Measurements from ENCODE around the gene DMWD.

DMWD gene, protein sequence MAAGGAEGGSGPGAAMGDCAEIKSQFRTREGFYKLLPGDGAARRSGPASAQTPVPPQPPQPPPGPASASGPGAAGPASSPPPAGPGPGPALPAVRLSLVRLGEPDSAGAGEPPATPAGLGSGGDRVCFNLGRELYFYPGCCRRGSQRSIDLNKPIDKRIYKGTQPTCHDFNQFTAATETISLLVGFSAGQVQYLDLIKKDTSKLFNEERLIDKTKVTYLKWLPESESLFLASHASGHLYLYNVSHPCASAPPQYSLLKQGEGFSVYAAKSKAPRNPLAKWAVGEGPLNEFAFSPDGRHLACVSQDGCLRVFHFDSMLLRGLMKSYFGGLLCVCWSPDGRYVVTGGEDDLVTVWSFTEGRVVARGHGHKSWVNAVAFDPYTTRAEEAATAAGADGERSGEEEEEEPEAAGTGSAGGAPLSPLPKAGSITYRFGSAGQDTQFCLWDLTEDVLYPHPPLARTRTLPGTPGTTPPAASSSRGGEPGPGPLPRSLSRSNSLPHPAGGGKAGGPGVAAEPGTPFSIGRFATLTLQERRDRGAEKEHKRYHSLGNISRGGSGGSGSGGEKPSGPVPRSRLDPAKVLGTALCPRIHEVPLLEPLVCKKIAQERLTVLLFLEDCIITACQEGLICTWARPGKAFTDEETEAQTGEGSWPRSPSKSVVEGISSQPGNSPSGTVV

DNA sequence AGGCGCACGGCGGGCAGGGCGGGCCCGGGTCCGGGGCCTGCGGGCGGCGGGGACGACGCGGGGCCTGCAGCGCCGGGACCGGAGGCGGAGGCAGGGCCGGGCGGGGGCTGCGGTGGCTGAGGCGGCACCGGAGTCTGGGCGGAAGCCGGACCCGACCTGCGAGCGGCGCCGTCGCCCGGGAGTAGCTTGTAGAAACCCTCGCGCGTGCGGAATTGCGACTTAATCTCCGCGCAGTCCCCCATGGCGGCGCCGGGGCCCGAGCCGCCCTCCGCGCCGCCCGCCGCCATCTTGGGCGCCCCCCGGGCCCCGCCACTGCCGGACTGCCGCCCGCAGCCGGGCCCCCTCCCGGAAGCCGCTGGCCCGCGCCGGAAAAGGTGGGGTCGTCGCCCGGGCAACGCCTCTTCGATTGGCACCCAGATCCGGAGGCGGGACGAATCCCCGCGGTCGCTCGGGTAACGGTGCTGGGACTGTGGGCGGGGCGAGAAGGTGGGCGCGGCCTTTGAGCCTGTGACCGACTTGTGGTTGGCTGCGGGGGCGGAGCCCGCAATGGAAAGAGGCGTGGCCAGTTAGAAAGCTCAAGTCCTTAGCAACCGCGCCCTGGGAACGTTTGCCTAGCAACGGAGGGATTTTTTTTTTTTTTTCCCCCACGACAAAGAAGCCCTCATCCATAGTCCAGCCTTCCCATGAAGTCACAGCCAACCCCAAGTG is at the start of gene DMWD:
Gene DMWD (minus strand): TSS at position 376 of the 708 bp plus-strand sequence. CDS start 89 bp downstream, at position 287.
- peak; percentile 99 for DNase-seq

DNA sequence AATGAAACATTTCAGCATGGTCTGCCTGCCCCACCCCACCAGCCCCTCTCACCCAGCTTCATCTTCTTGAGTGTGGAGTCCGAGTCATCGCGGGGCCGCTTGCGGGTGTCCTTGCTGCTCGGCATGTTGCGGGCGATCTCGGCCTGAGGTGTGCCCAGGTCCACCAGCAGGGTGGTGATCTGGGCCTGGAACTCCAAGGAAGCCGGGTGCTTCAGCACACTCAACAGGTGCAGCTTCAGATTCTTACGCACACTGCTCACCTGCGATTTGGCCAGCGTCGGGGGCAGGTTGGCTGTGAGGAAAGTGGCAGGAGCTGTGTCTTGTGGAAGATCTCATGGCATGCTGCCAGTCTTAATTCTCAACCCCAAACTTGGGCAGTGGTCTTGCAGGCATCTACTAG is 49.6 kb upstream of the DMWD start:
- no peak for DNase-seq

DNA sequence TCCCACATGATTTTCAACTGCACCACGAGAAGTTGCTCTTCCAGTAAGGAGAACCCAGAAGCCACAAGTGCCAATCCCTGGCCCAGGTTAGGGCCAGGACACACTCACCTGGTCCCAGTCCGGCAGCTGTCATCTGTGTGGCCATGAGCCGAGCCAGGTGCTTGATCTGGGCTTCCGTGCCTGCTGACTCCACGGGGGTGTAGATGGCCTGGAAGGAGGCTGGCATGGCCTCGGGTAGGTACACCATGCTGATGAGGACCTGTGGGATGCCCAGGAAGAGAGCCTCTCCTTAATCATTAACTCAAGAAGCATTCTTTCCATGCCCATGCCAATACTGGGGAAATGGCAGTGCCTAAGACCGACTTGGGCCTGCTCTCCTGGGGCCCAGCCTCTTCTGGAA is 42.3 kb upstream of the DMWD start:
- no peak for DNase-seq

DNA sequence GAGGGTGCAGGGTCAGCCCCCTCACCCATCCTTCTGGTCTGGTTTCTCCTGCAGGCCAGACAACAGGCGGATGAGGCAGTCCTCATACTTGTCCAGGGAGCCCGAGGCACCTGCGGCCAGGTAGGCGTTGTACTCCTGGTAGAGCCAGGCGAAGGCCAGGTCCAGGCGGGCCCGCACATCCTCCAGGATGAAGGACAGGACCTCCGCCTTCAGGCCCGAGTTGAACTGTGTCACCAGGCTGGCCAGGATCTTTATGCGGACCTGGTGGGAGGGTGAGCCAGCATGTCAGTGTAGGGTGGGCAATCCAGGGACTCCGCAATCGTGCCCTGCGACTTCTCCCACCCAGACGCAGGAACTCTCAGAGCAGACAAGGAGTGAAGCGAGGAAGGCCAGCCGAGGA is 36.3 kb upstream of the DMWD start:
- DNase-seq = no peak

DNA sequence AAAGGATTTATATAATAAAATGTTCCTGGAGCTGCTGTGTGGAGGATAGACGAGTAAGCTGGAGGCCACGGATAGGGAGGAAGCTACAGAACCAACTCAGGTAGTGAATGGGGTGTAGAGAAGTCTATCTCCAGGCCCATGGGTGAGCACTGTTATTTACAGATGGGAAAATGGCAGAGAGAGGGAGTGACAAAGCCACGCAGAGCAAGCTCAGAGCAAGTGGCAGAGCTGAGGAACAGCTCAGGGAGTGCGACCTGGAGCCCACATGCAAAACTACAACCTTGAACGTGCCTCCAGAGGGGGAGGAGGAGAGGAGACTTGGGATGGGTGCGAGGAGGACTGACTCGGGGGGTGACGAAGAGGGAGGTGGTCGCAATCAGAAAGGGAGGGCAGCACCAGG is 35.9 kb upstream of the DMWD start:
- no peak for DNase-seq

DNA sequence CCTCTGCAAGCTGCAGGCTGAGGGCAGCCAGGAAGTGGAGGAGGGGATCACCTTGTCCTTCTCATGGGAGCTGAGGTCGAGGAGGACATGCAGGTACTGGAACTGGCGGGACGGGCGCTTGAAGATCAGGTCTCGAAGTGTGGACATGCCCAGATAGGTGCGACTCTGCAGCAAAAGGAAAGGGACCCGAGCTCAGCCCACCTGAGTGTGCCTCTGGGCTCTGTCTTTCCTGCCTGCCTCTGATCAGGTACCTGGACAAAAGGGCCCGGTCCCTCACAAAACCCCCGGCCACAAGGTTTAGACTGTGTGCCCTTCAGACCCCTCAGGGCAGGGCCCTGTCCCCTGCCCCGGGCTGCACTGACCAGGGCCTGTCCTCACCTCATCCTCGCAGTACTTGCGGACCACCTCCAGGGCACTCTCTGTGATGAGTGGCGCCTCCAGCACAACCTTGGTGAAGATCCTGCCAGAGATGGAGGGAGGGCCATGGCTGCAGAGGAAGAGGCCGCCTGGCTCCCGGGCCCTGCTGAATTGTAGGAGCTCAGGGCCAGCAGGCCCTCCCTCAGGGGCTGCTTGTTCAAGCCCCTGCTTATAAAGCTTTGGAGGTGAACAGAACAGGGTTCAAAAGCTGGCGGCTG is 34.9 kb upstream of the DMWD start:
- no peak for DNase-seq

DNA sequence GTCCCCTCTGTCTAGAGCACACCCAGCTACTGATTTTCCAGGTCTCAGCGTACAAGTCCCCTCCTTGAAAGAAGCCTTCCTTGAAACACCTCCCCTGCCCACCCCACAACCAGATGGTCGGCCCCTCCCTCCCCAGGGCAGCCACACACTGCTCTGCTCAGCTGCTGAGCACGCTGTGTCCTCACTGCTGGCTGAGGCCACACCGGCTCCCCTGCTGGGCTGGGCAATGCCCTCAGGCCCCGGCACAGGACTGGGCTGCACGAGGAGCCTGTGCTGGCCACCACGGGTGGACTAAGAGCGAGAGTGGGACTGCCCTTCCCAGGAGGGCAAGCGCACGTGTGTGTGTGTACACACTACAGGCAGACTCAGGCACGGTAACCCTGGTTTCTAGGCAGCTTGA is 34.3 kb upstream of the DMWD start:
- no peak for DNase-seq

DNA sequence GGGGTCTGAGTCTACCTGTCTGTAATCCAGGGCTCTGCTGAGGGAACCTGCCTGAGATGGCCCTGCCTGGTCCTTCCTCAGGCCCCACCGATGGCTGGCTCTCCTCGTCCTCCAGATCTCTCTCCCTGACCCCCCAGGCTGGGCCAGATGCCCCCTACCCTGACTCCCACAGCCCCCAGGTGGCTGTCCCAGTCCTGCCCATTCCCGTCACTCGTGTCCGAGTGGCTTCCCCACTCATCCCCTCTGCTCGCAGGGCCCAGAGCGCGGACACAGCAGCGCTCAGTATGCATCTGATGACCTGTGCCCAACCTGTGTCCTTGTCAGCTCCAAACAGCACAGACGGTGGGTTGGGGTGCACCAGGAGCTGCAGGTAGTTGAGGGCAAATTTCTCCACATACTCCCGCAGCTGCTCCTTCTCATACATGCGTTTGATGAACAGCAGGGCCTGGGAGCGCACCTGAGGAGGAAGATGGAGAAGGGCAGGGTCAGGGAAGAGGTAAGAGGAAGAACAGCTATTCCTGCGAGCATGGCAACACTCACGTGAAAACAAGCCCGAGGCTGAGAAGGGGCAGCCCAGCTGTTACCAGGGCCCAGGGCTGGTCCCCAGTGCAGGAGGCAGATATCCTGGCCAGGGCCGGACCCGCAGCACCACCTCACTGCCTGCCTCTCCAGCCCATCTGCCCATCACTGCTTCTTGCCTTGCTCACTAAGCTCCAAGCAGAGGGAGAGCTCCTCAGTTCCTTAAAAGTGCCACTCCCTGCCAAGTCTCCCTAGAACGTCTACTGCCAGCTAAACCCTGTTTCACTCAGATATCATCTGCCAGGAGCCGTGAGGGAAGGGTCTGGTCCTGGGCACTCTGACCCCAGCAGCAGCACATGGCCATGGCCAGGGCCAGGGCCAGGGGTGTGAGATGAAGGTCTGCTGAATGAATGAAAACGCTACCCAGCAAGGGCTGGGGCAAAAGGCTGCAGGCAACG is 33.6 kb upstream of the DMWD start:
- DNase-seq = no peak

DNA sequence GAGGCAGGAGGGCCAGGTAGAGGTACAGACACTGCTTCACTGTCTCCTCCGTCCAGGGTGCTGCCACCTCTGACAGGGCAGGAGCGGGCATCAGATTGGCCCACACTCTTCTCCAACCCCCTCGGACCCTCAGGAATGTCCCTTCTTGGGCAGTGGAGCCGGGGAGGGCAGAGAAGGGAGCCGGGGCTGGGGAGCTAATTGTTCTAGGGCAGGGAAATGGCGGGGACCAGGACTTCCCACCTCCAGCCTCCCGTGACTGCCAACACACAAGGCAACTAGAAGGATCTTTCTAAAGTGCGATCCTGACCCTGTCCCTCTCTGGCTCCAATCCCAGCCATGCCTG is 32.6 kb upstream of the DMWD start:
- no peak for DNase-seq

DNA sequence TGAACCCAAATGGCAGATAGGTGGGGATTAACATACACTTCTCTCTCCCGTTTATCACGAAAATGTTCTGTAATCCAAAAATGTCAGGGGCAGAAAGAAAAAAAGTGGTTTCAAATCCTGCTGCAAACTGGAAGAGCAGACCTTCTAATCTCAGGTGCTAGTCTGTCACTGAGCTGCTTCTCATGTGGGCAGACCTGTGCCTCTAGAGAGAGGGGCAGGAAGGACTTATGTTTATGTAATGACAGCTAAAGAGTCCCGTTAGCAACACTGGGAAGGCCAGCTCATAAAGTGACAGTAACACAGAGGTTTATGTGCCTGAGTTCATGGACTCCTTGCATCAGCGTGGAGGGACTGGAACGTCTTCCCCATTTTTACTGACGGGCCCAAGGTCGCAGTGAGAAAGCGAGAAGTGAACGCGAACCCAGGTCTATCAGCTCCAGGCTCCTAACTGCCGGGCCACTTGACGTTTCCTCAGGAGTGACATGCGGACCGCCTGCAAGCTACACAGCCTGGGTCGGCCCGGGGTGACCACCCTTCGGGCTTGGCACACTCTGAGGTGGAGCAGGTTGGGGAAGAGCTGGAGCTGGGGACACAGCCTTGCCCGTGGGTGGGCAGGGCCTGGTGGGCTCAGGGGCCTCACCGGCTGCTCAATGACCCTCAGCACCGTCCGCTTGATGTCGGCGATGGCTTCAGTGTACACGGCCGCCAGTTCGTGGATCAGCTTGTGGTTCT is 32.1 kb upstream of the DMWD start:
- DNase-seq = no peak

DNA sequence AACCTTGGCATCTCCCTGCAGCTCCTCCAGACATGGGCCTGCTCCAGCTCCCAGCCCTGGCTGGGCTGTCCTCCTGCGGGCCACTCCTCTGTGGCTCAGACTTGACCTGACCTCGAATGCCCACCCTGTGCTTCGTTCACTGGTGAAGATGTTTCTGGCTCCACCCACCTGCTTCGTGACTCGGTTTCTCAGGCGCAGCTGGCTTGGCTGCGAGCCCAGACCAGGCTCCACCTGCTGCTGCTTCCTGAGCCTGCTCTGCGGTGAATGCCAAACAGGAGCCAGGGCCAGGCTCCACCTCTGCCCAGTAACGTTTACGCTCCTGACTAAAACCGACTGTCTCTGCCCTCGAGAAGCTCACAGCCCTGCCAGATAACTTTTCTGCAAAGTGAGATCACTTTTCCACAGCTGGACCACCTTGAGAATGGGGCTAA is 31.4 kb upstream of the DMWD start:
- DNase-seq = no peak

DNA sequence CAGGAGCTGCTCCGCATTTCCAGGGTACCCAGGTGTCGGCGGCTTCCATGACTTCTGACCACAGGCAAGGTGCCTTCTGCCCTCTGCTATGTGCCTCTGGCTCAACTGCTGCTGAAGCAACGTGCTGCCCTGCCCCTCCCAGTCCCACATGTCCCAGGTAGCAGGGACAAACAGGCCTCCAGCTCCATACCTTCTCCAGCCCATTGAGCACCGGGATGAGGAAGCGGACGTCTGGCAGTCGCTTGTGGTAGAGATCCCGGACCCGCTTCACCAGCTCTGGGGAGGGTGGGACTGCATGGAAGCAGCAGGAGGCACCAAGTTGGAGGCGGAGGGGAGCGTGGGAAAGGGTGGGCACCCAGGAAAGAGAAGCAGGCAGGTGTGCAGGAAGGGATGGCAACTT is 30.5 kb upstream of the DMWD start:
- no peak for DNase-seq

DNA sequence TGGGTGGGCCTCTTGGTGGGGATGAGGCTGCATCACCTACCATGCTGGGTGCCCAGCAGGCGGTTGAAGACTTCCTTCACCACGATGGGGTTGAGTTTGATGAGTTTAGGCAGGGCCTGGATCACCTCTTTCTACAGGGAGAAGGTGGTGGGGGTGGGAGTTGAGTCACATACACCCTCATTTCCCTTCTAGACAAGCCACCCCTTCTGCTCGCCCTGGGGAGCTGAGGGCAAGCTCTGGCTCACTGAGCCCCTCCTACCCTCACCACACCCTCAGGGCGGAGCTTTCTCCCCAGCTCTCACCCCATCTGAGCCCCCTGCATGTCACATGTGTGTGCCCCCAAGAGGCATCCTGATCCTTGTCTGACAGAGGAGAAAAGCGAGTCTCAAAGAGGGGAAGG is 30.1 kb upstream of the DMWD start:
- no peak for DNase-seq

DNA sequence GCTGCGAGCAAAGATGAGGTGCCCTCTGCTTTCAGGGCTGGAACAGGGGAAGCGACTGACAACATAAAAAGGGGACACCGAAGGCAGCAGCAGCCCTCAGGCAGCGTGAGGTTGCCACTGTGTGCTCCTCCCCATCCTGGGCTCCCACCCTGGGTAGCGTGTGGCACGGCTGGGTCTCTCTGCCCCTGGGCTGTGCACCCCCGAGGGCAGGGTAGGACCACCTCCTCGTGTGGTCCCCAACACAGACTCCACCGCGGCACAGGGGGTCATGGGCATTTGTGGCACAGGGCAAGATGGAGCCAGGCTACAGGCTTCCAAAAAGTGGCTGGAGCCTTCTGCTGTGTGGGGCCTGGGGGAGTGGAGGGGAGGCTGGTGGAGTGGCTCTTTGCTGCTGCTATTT is 28.9 kb upstream of the DMWD start:
- no peak for DNase-seq

DNA sequence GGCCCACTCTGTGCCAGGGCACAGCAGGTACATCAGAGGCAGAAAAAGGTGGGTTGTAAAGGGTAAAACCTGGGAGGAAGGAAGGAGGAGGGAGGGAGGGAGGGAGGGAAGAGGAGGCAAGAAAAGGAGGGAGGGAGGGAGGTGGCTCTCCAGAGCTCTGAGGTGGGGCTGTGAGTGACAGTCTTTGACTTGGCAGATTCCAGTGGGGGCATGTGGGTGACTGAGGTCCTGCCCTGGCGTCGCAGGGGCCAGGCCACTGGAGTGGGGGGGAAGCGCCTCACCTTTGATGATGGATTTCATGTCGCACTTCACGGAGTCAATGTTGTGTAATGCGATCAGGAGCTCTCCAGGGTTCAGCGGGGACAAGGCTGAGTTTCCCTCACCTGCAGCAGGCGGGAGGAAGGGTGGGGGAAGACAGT is 28.5 kb upstream of the DMWD start:
- no peak for DNase-seq

DNA sequence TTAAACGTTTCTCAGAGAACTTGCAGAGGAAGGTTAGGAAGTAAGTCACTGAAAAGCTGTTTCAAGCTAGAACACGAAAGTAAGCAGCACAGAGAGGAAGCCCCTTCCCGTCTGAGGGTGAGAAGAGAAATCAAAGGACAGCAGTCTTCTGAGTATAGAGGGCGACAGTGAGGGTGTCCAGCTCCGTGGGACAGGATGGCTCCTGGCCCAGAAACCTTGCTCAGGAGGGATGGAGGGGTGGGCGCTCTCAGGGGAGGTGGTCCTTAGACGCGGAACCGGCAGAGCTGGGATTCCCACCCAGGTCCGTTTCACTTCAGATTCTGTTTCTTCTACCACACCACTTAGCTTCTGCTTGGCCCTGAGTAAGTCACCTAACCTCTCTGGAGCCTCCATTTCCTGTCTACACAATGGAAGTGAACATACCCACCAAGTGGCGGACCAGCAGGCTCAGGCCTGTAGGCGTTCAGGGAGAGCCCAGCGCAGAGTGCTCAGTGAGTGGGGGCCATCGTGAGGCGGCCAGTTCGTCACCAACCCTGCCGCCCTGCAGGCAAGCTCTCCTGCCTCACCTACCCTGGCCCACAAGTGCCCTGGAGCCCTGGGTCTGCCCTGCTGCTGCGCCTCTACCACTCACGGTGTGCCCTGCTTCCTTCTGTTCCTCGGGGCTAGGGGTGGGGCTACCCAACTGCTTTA is 27.9 kb upstream of the DMWD start:
- no peak for DNase-seq

DNA sequence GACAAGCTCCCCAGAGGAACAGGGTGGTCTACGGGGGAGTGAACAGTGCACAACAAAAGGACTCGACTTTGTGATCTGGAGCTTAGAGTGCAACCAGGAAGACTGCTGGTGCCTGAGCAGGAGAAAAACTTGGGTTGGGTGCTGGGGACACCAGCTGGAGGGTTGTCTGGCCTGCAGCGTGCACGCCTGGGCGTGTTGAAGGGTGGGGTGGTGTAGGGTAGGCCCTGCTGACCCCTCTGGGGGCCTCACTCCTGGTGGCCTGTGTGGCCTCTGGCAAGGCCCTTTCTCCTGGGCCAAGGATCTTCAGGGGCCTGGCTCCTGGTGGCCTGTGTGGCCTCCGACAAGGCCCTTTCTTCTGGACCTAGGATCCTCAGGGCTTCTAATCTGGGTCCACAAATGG is 27.1 kb upstream of the DMWD start:
- no peak for DNase-seq

DNA sequence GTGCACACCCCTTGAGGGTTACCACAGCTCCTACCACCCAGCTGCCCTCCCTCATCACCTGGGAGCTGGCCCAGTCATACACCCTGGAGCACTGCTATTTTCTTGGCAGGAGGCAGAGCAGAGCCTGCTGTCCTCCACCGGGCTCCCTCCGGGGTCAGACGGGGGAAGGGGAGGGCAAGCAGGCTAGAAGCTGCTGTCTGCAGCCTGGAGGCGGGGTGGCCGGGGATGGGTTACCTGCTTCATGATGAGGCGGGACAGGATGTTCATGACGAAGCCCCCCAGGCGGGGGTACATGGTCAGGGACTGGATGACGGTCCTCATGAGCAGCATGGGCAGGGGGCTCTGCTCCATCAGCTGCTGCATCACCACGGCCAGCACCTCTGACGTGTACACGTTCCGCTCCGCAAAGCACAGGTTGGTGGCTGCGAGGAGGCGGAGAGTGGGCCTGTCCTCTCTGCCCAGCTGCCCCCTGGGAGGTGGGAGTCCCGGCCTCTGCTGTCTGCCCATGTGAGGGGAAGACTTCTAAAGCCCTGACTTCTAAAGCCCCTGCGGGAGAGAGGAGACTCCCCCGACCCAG is 25.2 kb upstream of the DMWD start:
- no peak for DNase-seq

DNA sequence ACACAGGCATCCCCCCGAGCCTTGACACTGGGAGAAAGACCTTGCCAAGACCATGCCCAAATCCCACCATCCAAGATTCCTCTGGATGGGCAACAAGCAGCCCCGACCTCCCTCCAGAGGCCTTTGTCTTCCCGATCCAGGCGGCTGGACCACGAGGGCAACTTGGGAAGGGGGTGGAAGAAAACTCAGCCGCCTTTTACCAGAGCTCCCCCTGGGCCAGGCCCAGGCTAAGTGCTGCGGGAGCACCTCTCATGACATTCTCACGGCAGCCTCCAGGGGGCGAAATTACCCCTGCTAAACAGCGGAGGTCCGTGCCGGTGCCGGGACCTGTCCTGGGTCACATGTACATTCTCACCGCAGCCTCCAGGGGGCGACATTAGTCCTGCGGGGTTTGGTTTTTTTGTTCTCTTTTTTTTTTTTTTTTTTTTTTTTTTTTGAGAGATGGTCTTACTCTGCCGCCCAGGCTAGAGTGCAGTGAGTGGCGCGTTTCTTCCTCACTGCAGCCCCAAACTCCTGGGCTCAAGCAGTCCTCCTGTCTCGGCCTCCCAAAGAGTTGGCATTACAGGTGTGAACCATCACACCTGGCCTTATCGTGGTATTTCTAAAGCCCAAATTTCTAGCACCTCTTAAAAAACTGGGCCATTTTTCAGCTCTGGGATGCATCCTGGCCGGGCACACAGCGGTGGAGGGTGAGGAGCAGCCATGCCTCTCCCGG is 24.5 kb upstream of the DMWD start:
- peak; percentile 96 for DNase-seq

Data from activated T-cell treated with anti-CD3 and anti-CD28 coated beads, Interleukin-2, amount 50 U/mL, for 1 hour (primary cell).